Glomerular endothelial cell (primary cell): ENCODE measurements around the gene MBD4. TPM values are rescaled to one million over a fixed set of nuclear protein-coding genes. Genes with fewer than 3 reads are reported as not detected.
"Not testable (repeated sequence)": the region's sequence is repeated elsewhere in the genome, so short reads cannot be mapped to it uniquely, and the experiment has no call there.

Source experiments
- DNase-seq: peaks from one replicate; pipeline ENCODE4 v3.0.0-alpha.2; 2011; ENCODE audit warnings: low read depth, low spot score; ENCODE audit errors: extremely low read depth
- total RNA-seq: library from RNA; depleted of rRNA; stranded (reverse); fragments of >200 nt; gene quantifications from 2 replicates; pipeline ENCODE4 v1.2.3, GENCODE V29; 2015

Gene MBD4
- total RNA-seq, 1 donor from 2014 or later = 18.4 TPM

- no peak for DNase-seq
Measured at GRCh38 chr3:129387487-129387886, 52.3 kb downstream of the MBD4 start.

GRCh38 chr3:129386984-129387383, 52.8 kb downstream of the MBD4 start:
- no peak for DNase-seq

- DNase-seq = not testable (repeated sequence)
Measured at GRCh38 chr3:129385507-129385906, 54.2 kb downstream of the MBD4 start.

- no peak for DNase-seq
Measured at GRCh38 chr3:129384594-129385323, 55.0 kb downstream of the MBD4 start.

- DNase-seq = not testable (repeated sequence)
Measured at GRCh38 chr3:129384103-129384502, 55.6 kb downstream of the MBD4 start.

GRCh38 chr3:129383292-129383860, 56.4 kb downstream of the MBD4 start:
- peak; percentile 41 for DNase-seq

GRCh38 chr3:129382366-129382765, 57.4 kb downstream of the MBD4 start:
- no peak for DNase-seq

Other genes starting within 250 kb of the MBD4 start
- gene COPG1, start 190.3 kb downstream of the MBD4 start, total RNA-seq = 175 and 219 TPM in 2 replicates
- 19.9 and 30.0 TPM in 2 replicates for gene HMCES, start 161.1 kb downstream of the MBD4 start, total RNA-seq
- gene EFCAB12, start 11.3 kb downstream of the MBD4 start, total RNA-seq = under 0.01 and 0.12 TPM in 2 replicates
- gene IFT122, start 276 bp upstream of the MBD4 start, total RNA-seq = 16.6 and 22.8 TPM in 2 replicates
- not detected in 2 replicates for gene RHO, start 88.7 kb upstream of the MBD4 start, total RNA-seq
- not detected in 2 replicates for gene H1-8, start 103.2 kb upstream of the MBD4 start, total RNA-seq
- 905 and 1,717 TPM in 2 replicates for gene PLXND1, start 166.7 kb upstream of the MBD4 start, total RNA-seq